Activated naive CD4-positive, alpha-beta T cell treated with anti-CD3 and anti-CD28 coated beads, Interleukin-2, amount 10 ng/mL, durations not matched to agents 5 hours and 36 hours (primary cell): ENCODE results near the gene STK38L. TPM values are rescaled to one million over a fixed set of nuclear protein-coding genes. Genes with fewer than 3 reads are reported as not detected.

ENCODE experiments used
- total RNA-seq, 2 experiments: library from RNA; stranded (reverse); gene quantifications; one replicate each; pipeline ENCODE4 v1.2.3, GENCODE V29; 2021

The STK38L gene
- total RNA-seq: 10 to 100 TPM; 16.0 to 17.6 TPM

GRCh38 chr12:27243804-27244688 is at the start of gene STK38L:
Gene STK38L (plus strand): TSS chr12:27244286. CDS start chr12:27297721, 53,435 bp downstream.

GRCh38 chr12:27332714-27333402 is 88.8 kb downstream of the STK38L start, which contains the start of gene BMAL2:
Gene BMAL2 (plus strand): TSS chr12:27332836. CDS start chr12:27333073, 237 bp downstream.

Other genes starting within 250 kb of the STK38L start
- 10 to 100 TPM; 32.2 to 33.7 TPM for gene TM7SF3, start 229.9 kb upstream of the STK38L start, total RNA-seq
- 10 to 100 TPM; 31.9 to 37.1 TPM for gene MED21, start 221.7 kb upstream of the STK38L start, total RNA-seq
- gene C12orf71, start 161.7 kb upstream of the STK38L start, total RNA-seq: not detected
- gene BMAL2, start 88.5 kb downstream of the STK38L start, total RNA-seq: 10 to 100 TPM; 11.6 to 12.1 TPM
- gene SMCO2, start 202.4 kb downstream of the STK38L start, total RNA-seq: under 1 TPM; 0.18 to 0.34 TPM